HG02885 (cell line): ENCODE data around the gene CCDC124.
"Not testable (repeated sequence)": the region's sequence is repeated elsewhere in the genome, so short reads cannot be mapped to it uniquely, and the experiment has no call there.

Experiments
- ATAC-seq: cut with Tn5 transposase; IDR thresholded peaks from one replicate; pipeline ENCODE4 v1.9.1; 2021; ENCODE audit warnings: mild to moderate bottlenecking; ENCODE audit not compliant: unreplicated experiment, poor library complexity

CCDC124 gene

GRCh38 chr19:17977488-17977887 is 44.7 kb downstream of the CCDC124 start:
- no peak for ATAC-seq

- no peak for ATAC-seq
These were observed 48.8 kb downstream of the CCDC124 start for GRCh38 chr19:17981611-17982010.

GRCh38 chr19:17982430-17982829 is 49.6 kb downstream of the CCDC124 start:
- no peak for ATAC-seq

- no peak for ATAC-seq
These were observed 52.4 kb downstream of the CCDC124 start for GRCh38 chr19:17985037-17985818.

- not testable (repeated sequence) for ATAC-seq
These were observed 53.8 kb downstream of the CCDC124 start for GRCh38 chr19:17986569-17986968.

GRCh38 chr19:17988161-17988560 is 55.3 kb downstream of the CCDC124 start:
- no peak for ATAC-seq

GRCh38 chr19:17989425-17990094 is 56.7 kb downstream of the CCDC124 start:
- ATAC-seq, result no peak

- no peak for ATAC-seq
These were observed 60.4 kb downstream of the CCDC124 start for GRCh38 chr19:17993076-17993813.
